B cell (primary cell): Measurements from ENCODE around the gene ABHD6. TPM values are rescaled to one million over a fixed set of nuclear protein-coding genes. Genes with fewer than 3 reads are reported as not detected.
"Not testable (repeated sequence)": the region's sequence is repeated elsewhere in the genome, so short reads cannot be mapped to it uniquely, and the experiment has no call there.

Experiments used
- ATAC-seq: fragments of 200-7000 bp; cut with Tn5 transposase; one replicate; pipeline ENCODE4 v1.10.0; 2021; ENCODE audit warnings: low read depth, mild to moderate bottlenecking, moderate number of reproducible peaks, moderate library complexity
- CTCF ChIA-PET: fragments of 350-600 bp; sonication (Branson Sonifier 250); formaldehyde crosslinking; loops from one replicate; lab custom pipeline; 2021; ENCODE audit warnings: antibody characterized with exemption, inconsistent platforms; lab: Charles Lee
- POLR2A ChIA-PET: fragments of 350-600 bp; sonication (Branson Sonifier 250); formaldehyde crosslinking; loops from one replicate; lab custom pipeline; 2021; ENCODE audit warnings: antibody characterized with exemption; lab: Charles Lee
- DNase-seq: peaks from one replicate; pipeline ENCODE4 v3.0.0; 2013
- H2AFZ ChIP-seq: 2 replicates; pipeline ENCODE4 v1.6.1; 2012; ENCODE audit warnings: mild to moderate bottlenecking, low read depth, low read length; ENCODE audit not compliant: insufficient read depth, poor library complexity, severe bottlenecking
- H3K27ac ChIP-seq, 2 donors: 1 replicate in 1 of 2; 2 replicates in 1 of 2; pipeline ENCODE4 v1.5.1; 2012 to 2013; ENCODE audit warnings: low read length in 2 of 2, mild to moderate bottlenecking in 2 of 2, moderate library complexity in 1 of 2
- H3K27me3 ChIP-seq, 4 experiments: fragments of 200-600 bp in 1 of 4; sonication (generic) in 1 of 4; replicated peaks in 1 of 4; 1 replicate in 2 of 4; 2 replicates in 2 of 4; pipeline versions ENCODE4 v1.6.1 to v1.7.0; 2013 to 2016; ENCODE audit warnings: low read length in 3 of 4, mild to moderate bottlenecking in 2 of 4, mixed read lengths in 1 of 4, moderate library complexity in 1 of 4; ENCODE audit not compliant: insufficient read depth in 4 of 4, control insufficient read depth in 3 of 4; ENCODE audit errors: control extremely low read depth in 1 of 4
- H3K36me3 ChIP-seq, 2 experiments: replicated peaks in 1 of 2; 1 replicate in 1 of 2; 2 replicates in 1 of 2; pipeline versions ENCODE4 v1.6.1 to v1.7.1; 2013; ENCODE audit warnings: low read length in 1 of 2; ENCODE audit not compliant: insufficient read depth in 2 of 2, control insufficient read depth in 1 of 2; ENCODE audit errors: control extremely low read depth in 1 of 2, extremely low read depth in 1 of 2
- H3K4me1 ChIP-seq, 2 donors: fragments of 200-600 bp in 1 of 2; sonication (generic) in 1 of 2; 1 replicate in 1 of 2; 2 replicates in 1 of 2; pipeline versions ENCODE4 v1.5.1 to v1.6.1; 2013 to 2017; ENCODE audit warnings: low read length in 2 of 2; ENCODE audit not compliant: control insufficient read depth in 2 of 2, insufficient read depth in 2 of 2
- H3K4me2 ChIP-seq: replicated peaks from 2 replicates; pipeline ENCODE3; 2012; ENCODE audit warnings: mild to moderate bottlenecking, low read depth, low read length; ENCODE audit not compliant: poor library complexity, severe bottlenecking
- H3K4me3 ChIP-seq, 5 experiments: fragments of 200-600 bp in 1 of 5; sonication (generic) in 1 of 5; 1 replicate in 3 of 5; 2 replicates in 2 of 5; pipeline versions ENCODE4 v1.5.1 to v1.7.0; 2011 to 2016; ENCODE audit warnings: low read length in 4 of 5, mild to moderate bottlenecking in 4 of 5, low read depth in 2 of 5, control low read depth in 1 of 5, moderate library complexity in 1 of 5; ENCODE audit not compliant: insufficient read depth in 1 of 5; ENCODE audit errors: control extremely low read depth in 1 of 5, extremely low read depth in 1 of 5
- H3K79me2 ChIP-seq: fragments of 200-600 bp; sonication (generic); one replicate; pipeline ENCODE4 v1.6.0; 2016; ENCODE audit warnings: low read length; ENCODE audit not compliant: control insufficient read depth, insufficient read depth
- H3K9ac ChIP-seq: fragments of 200-600 bp; sonication (generic); 2 replicates; pipeline ENCODE4 v1.6.1; 2017; ENCODE audit warnings: mild to moderate bottlenecking, low read length, moderate library complexity
- H3K9me3 ChIP-seq, 3 donors: one replicate each; pipeline versions ENCODE4 v1.6.1 to v1.7.1; 2013; ENCODE audit warnings: low read length in 2 of 3; ENCODE audit not compliant: control insufficient read depth in 2 of 3, insufficient read depth in 1 of 3; ENCODE audit errors: control extremely low read depth in 1 of 3
- H4K20me1 ChIP-seq: 2 replicates; pipeline ENCODE4 v1.6.0; 2012; ENCODE audit warnings: mild to moderate bottlenecking, low read length; ENCODE audit not compliant: insufficient read depth, control insufficient read depth, poor library complexity, severe bottlenecking
- H3K27ac Mint-ChIP-seq: one replicate; pipeline ENCODE4 v1.8.0; 2021; ENCODE audit warnings: mixed read lengths
- H3K27me3 Mint-ChIP-seq: one replicate; pipeline ENCODE4 v1.8.0; 2021; ENCODE audit warnings: mixed read lengths
- H3K4me1 Mint-ChIP-seq: one replicate; pipeline ENCODE4 v1.8.0; 2021; ENCODE audit warnings: mixed read lengths
- H3K4me3 Mint-ChIP-seq: one replicate; pipeline ENCODE4 v1.8.0; 2021; ENCODE audit warnings: mixed read lengths
- H3K9me3 Mint-ChIP-seq: one replicate; pipeline ENCODE4 v1.8.0; 2022; ENCODE audit warnings: mixed read lengths; ENCODE audit not compliant: insufficient read depth
- CTCF ChIP-seq: fragments of 200-600 bp; IDR thresholded peaks from one replicate; pipeline ENCODE4 v1.8.0; 2022; ENCODE audit warnings: antibody characterized with exemption, mild to moderate bottlenecking
- WGBS: methylation state at CpG from one replicate; pipeline ENCODE4 v1.1.5; 2013; ENCODE audit warnings: missing lambda C conversion rate; ENCODE audit not compliant: insufficient coverage; 5-methylcytosine and 5-hydroxymethylcytosine counted together
- intact Hi-C: fragments of 100-400 bp; cut with micrococcal nuclease; formaldehyde crosslinking; loops from one replicate; pipeline ENCODE4 v1.10.0; 2022
- polyA plus RNA-seq: library from polyadenylated mRNA; depleted of rRNA; stranded (reverse); fragments of >200 nt; gene quantifications from 2 replicates; pipeline ENCODE4 v1.2.3, GENCODE V29; 2012
- total RNA-seq, 2 donors: library from RNA; stranded (reverse); fragments of 120-200 nt in 1 of 2; gene quantifications; 1 replicate in 1 of 2; 2 replicates in 1 of 2; pipeline versions ENCODE4 v1.2.3 to v1.2.4, GENCODE V29; 2013 to 2022

ABHD6 gene
- total and polyA plus RNA-seq, 2 donors (not counting 1 experiment from before 2014, with no cell fraction given): 4.5 to 24.2 TPM

DNA sequence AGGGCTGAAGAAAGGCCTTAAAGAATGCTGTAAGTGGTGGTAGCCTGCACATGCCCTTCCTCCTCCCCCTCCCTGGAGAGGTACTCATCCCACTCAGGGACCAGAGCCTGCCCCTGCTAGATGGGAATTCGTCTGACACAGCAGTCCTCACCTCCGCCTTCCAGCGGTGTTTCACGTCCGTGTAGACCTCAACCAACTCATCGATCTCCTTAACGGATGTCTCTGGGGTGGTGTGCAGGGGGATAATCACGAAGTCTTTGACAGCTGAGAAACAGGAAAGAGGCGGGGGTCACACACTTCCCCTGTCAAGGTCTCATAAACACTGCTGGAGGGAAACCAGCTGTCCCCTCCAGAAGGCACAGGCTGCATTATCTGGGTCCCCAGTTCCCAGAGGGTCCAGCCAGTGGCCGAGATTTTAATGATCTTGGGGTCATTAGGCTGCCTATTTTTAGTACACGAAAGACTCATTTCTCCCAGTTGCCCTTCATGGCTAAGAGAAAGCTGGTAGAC is 36.7 kb upstream of the ABHD6 start:
- ChIA-PET CTCF (interaction anchor here (1.3 to 9.6 kb wide), 6 partner anchors 12 to 105 kb away, joined by 3 to 66 read pairs (median 18); partner anchors contain the start of genes HTD2 and RPP14), POLR2A (interaction anchor here (1.4 kb wide), 1 partner anchor 16 kb away, joined by 10 read pairs; no protein-coding TSS in a partner anchor)
- intact Hi-C loops: no loop called here
- H2AFZ ChIP-seq: peak overlapping the region; percentile 44
- 0% methylated on average over 2 of the region's 11 CpGs for WGBS
- Mint-ChIP-seq H3K4me1 (peaks cover 67% of the 10 kb centered on the region), H3K27me3 (no peaks in the 10 kb centered on the region), H3K4me3 (peak overlapping the region; percentile 76), H3K27ac (peak overlapping the region; percentile 87), H3K9me3 (no peaks in the 10 kb centered on the region)
- H3K4me2 ChIP-seq: peak overlapping the region; percentile 68
- peak overlapping the region in 3 of 5 experiments; percentile 25 to 43 (median 41) for H3K4me3 ChIP-seq
- H3K27ac ChIP-seq: peak overlapping the region; percentile 51 to 57
- peak overlapping the region; percentile 34 for H3K9ac ChIP-seq
- no peak for TF ChIP-seq CTCF
- H3K79me2 ChIP-seq: no peaks in the 10 kb centered on the region
- DNase-seq: peak; percentile 44
- peaks cover 69 to 74% of the 10 kb centered on the region in 2 donors for H3K4me1 ChIP-seq
- H3K36me3 ChIP-seq: no peaks in the 10 kb centered on the region
- no peak for ATAC-seq
- H3K27me3 ChIP-seq: no peaks in the 10 kb centered on the region
- H3K9me3 ChIP-seq: peaks cover 0 to 7% (median 2%) of the 10 kb centered on the region in 3 donors
- H4K20me1 ChIP-seq: no peaks in the 10 kb centered on the region

- Histone ChIP-seq H3K4me2 (peak overlapping the region; percentile 68), H3K4me1 (peaks cover 69 to 73% of the 10 kb centered on the region in 2 donors), H3K27ac (peak overlapping the region in 1 of 2 donors; percentile 57)
- ATAC-seq, H3K27me3 ChIP-seq, H3K4me3 ChIP-seq, DNase-seq, H3K9ac ChIP-seq, H3K79me2 ChIP-seq, H4K20me1 ChIP-seq, intact Hi-C loops, H3K36me3 ChIP-seq, H3K9me3 ChIP-seq, H3K9me3 Mint-ChIP-seq, H3K27me3 Mint-ChIP-seq, H2AFZ ChIP-seq: not testable (repeated sequence)
- WGBS: 33% methylated on average over 1 of the region's 3 CpGs
- Mint-ChIP-seq H3K4me1 (peaks cover 67% of the 10 kb centered on the region), H3K27ac (peak overlapping the region; percentile 68), H3K4me3 (peak overlapping the region; percentile 76)
- POLR2A ChIA-PET: interaction anchor here (0.6 kb wide), 2 partner anchors 11 to 14 kb away, joined by 3 to 5 read pairs; no protein-coding TSS in a partner anchor
- CTCF ChIA-PET: interaction anchor here (1.3 to 9.6 kb wide), 5 partner anchors 12 to 104 kb away, joined by 3 to 66 read pairs (median 27); partner anchors contain the start of genes HTD2 and RPP14
These were observed 36.1 kb upstream of the ABHD6 start for GRCh38 chr3:58201451-58201850.
